K562 (cell line): Measurements from ENCODE around the gene TRERF1. TPM values are rescaled to one million over a fixed set of nuclear protein-coding genes. Genes with fewer than 3 reads are reported as not detected.

Source experiments
- ATAC-seq: fragments of 200-7000 bp; cut with Tn5 transposase; 3 replicates; pipeline ENCODE4 v1.9.1; 2020; ENCODE audit warnings: moderate library complexity
- BruUV-seq: library from RNA; stranded (reverse); fragments of 400-500 nt; replicated peaks from 2 replicates; lab custom pipeline; 2021; lab: Mats Ljungman, UMichigan
- CTCF ChIA-PET: fragments of 300-600 bp; formaldehyde crosslinking; extraction: SDS; loops from one replicate; lab custom pipeline; 2021; ENCODE audit warnings: low intra/inter-chr PET ratio; lab: Yijun Ruan, JAX
- POLR2A ChIA-PET: fragments of 300-600, 350-650 bp; sonication (Branson Sonifier 250); formaldehyde crosslinking; extraction: SDS; loops from one replicate; lab custom pipeline; 2021; ENCODE audit warnings: antibody characterized with exemption, inconsistent platforms; lab: Yijun Ruan, JAX
- DNase-seq, 4 experiments: peaks; one replicate each; pipeline versions ENCODE4 v3.0.0 to v3.0.0-alpha.2; 2011 to 2018; ENCODE audit warnings: low spot score in 3 of 4, mixed read lengths in 3 of 4; ENCODE audit errors: extremely low read depth in 1 of 4
- FAIRE-seq: peaks from 2 replicates; lab custom pipeline; 2011; peaks lifted over from hg19 to GRCh38; lab: Jason Lieb, UNC
- H2AFZ ChIP-seq: 2 replicates; pipeline ENCODE4 v1.6.0; 2011; ENCODE audit warnings: low read depth, low read length, control low read depth, inconsistent platforms
- H3K27ac ChIP-seq: fragments of 200-600 bp; 3 replicates; pipeline ENCODE4 v1.8.0; 2011; ENCODE audit warnings: low read depth, mild to moderate bottlenecking, control low read depth, inconsistent platforms, low read length, moderate library complexity, mixed read lengths; ENCODE audit errors: extremely low read depth
- H3K27me3 ChIP-seq, 2 experiments: fragments of 300-600 bp in 1 of 2; 2 replicates in 1 of 2; 3 replicates in 1 of 2; pipeline versions ENCODE4 v1.6.0 to v1.8.0; 2011; ENCODE audit warnings: inconsistent platforms in 2 of 2, low read length in 2 of 2, mild to moderate bottlenecking in 1 of 2, mixed read lengths in 1 of 2, moderate library complexity in 1 of 2; ENCODE audit not compliant: control insufficient read depth in 2 of 2, insufficient read depth in 2 of 2
- H3K36me3 ChIP-seq: fragments of 300-600 bp; 3 replicates; pipeline ENCODE4 v1.8.0; 2011; ENCODE audit warnings: mild to moderate bottlenecking, low read length, inconsistent platforms; ENCODE audit not compliant: control insufficient read depth, insufficient read depth
- H3K4me1 ChIP-seq, 2 experiments: fragments of 200-600 bp in 1 of 2; replicated peaks in 1 of 2; 2 replicates in 1 of 2; 3 replicates in 1 of 2; pipeline versions ENCODE4 v1.5.1 to v1.8.0; 2011; ENCODE audit warnings: inconsistent platforms in 2 of 2, low read length in 2 of 2, mild to moderate bottlenecking in 1 of 2, mixed read lengths in 1 of 2, moderate library complexity in 1 of 2; ENCODE audit not compliant: control insufficient read depth in 2 of 2, insufficient read depth in 2 of 2
- H3K4me2 ChIP-seq: 2 replicates; pipeline ENCODE4 v1.6.1; 2011; ENCODE audit warnings: low read length, control low read depth, inconsistent platforms, mixed read lengths; ENCODE audit not compliant: insufficient read depth
- H3K4me3 ChIP-seq: fragments of 200-600 bp; sonication (generic), shearing (Covaris generic); 2 replicates; pipeline ENCODE4 v1.5.1; 2016; ENCODE audit warnings: control low read depth, inconsistent platforms
- H3K79me2 ChIP-seq: fragments of 200-600 bp; 3 replicates; pipeline ENCODE4 v1.8.0; 2011; ENCODE audit warnings: low read length, inconsistent platforms; ENCODE audit not compliant: control insufficient read depth, insufficient read depth
- H3K9ac ChIP-seq, 2 experiments: 2 replicates each; pipeline versions ENCODE4 v1.6.0 to v1.6.1; 2011; ENCODE audit warnings: low read depth in 2 of 2, low read length in 2 of 2, control low read depth in 1 of 2, inconsistent platforms in 1 of 2, mild to moderate bottlenecking in 1 of 2, mixed read lengths in 1 of 2; ENCODE audit not compliant: insufficient read depth in 1 of 2
- H3K9me1 ChIP-seq: one replicate; pipeline ENCODE4 v1.6.0; 2011; ENCODE audit warnings: inconsistent platforms, mild to moderate bottlenecking, low read length, moderate library complexity; ENCODE audit not compliant: control insufficient read depth, insufficient read depth
- H3K9me3 ChIP-seq: replicated peaks from 2 replicates; pipeline ENCODE4 v1.5.1; 2011; ENCODE audit warnings: low read depth, low read length, inconsistent platforms; ENCODE audit not compliant: control insufficient read depth, insufficient read depth
- H4K20me1 ChIP-seq: replicated peaks from 2 replicates; pipeline ENCODE4 v1.6.1; 2011; ENCODE audit warnings: low read length, inconsistent platforms, mixed read lengths; ENCODE audit not compliant: control insufficient read depth, insufficient read depth
- GABPB1 ChIP-seq: sonication (generic); formaldehyde crosslinking; IDR thresholded peaks from 2 replicates; pipeline ENCODE4 v1.8.0; 2022; ENCODE audit warnings: mild to moderate bottlenecking, missing genetic modification reagents
- KLF16 ChIP-seq: IDR thresholded peaks from 2 replicates; pipeline ENCODE4 v1.6.1; 2016; ENCODE audit warnings: antibody characterized with exemption
- MECOM ChIP-seq: fragments of 250-450 bp; sonication (Bioruptor Pico); IDR thresholded peaks from 2 replicates; pipeline ENCODE4 v1.8.0; 2022; ENCODE audit warnings: inconsistent platforms
- TCF3 ChIP-seq: sonication (generic); formaldehyde crosslinking; IDR thresholded peaks from 2 replicates; pipeline ENCODE4 v1.4.0; 2020; ENCODE audit warnings: mild to moderate bottlenecking, missing genetic modification reagents
- ZNF197 ChIP-seq: fragments of 200-800 bp; sonication (Bioruptor generic); IDR thresholded peaks from 2 replicates; pipeline ENCODE4 v1.6.1; 2016; ENCODE audit warnings: low read depth, missing genetic modification characterization, missing compliant biosample characterization
- ZNF3 ChIP-seq: fragments of 250-450 bp; sonication (Bioruptor Pico); IDR thresholded peaks from 2 replicates; pipeline ENCODE4 v1.5.0; 2021; ENCODE audit warnings: mild to moderate bottlenecking, moderate library complexity
- ZNF696 ChIP-seq: fragments of 250-450 bp; sonication (Bioruptor Pico); conservative IDR thresholded peaks from 2 replicates; pipeline ENCODE4 v1.4.0; 2020; ENCODE audit warnings: mild to moderate bottlenecking, moderate library complexity
- WGBS: fragments of 100-300 bp; shearing (Covaris generic); methylation state at CpG from one replicate; pipeline ENCODE4 v1.1.6; 2016; ENCODE audit warnings: low coverage, mixed read lengths; ENCODE audit not compliant: insufficient coverage; ENCODE audit errors: missing lambda C conversion rate; 5-methylcytosine and 5-hydroxymethylcytosine counted together
- in situ Hi-C: fragments of 300-500 bp; cut with MboI; formaldehyde crosslinking; loops from 4 replicates; pipeline ENCODE4 v1.15.0; 2018; ENCODE audit warnings: inconsistent platforms, mixed read lengths
- intact Hi-C: fragments of 100-400 bp; cut with micrococcal nuclease; formaldehyde crosslinking; loops from 2 replicates; pipeline ENCODE4 v1.14.2; 2022
- polyA plus RNA-seq, 8 experiments: library from polyadenylated mRNA; depleted of rRNA in 4 of 8; stranded (reverse) in 5 of 8; unstranded in 3 of 8; fragments of >200 nt; fragmentation: Nextera tagmentation in 2 of 8; fragmentation: Illumina TruSeq in 1 of 8; extraction: Ambion mirVana in 2 of 8; extraction: Trizol in 1 of 8; gene quantifications; 2 replicates each; pipeline versions ENCODE4 v1.2.1 to v1.2.3, GENCODE V29; 2011 to 2014; ENCODE audit warnings: inconsistent platforms in 1 of 8, missing spikeins in 1 of 8
- total RNA-seq, 7 experiments: library from RNA; depleted of rRNA in 6 of 7; stranded (reverse); fragments of >200 nt in 6 of 7; fragmentation: Illumina TruSeq in 2 of 7; extraction: Trizol in 2 of 7; gene quantifications; 2 replicates each; pipeline versions ENCODE4 v1.2.1 to v1.2.3, GENCODE V29; 2011 to 2021; ENCODE audit warnings: low replicate concordance in 1 of 7
- TF ChIP-seq, protein P1 (sequence below): sonication (generic); formaldehyde crosslinking; IDR thresholded peaks from 2 replicates; pipeline ENCODE4 v1.8.1; 2022; ENCODE audit warnings: missing genetic modification reagents
- TF ChIP-seq, protein P2 (sequence below): sonication (generic); IDR thresholded peaks from 2 replicates; pipeline ENCODE4 v1.6.1; 2016
- TF ChIP-seq, protein P3 (sequence below): fragments of 250-450 bp; sonication (Bioruptor Pico); IDR thresholded peaks from 2 replicates; pipeline ENCODE4 v1.8.0; 2021; ENCODE audit warnings: moderate library complexity, mild to moderate bottlenecking, inconsistent platforms

Gene TRERF1
- total and polyA plus RNA-seq, 9 of the 15 experiments (the other 6 are each of a cell fraction or from before 2014, with no cell fraction given): 0.04 to 0.20 (median 0.07) TPM; not detected in 3

DNA sequence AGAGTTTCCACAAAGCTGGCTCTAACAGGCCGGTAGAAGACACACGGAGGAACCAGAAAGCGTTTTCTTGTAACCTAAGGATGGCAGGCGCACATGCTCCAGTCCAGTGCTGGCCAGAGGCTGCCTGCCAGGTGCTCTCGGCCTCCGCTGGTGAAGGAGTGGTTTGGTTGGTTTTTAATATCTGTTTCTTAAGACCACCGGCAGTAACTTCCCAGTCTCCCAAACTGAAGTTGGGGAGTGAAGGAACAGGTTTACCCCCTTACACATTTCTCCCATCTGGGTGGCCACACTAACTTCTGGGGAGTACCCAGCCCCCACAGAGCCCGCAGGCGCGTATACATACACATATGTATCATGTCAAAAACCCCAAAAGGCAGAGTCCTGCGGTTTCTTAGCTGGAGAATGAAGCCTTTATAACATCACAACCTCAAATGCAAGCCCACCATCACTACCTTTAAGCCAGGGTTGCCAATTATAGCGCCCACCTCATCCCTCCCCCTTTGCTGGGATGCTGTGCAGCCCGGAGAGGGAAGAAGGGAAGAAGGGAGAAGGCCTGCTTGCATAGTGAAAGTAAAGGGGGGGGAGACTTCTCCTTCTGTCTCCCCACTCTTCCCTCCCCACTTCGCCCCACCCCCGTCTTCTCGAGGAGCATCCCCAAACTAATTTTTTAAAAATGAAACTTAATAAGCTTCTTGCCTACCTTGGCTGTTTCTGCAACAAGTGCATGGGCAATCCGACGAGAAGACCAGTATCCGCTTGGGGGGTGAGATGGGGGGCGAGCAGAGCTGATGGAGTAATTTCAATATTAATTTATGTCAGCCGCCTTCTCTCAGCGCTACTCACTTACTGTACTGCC, 1.0 kb downstream of the TRERF1 start:
- H3K79me2 ChIP-seq: no peaks in the 10 kb centered on the region
- CTCF ChIA-PET: no interaction called here
- ATAC-seq (no peak), DNase-seq (no peak), FAIRE-seq (no peak)
- H4K20me1 ChIP-seq: no peaks in the 10 kb centered on the region
- in situ Hi-C loops (no loop called here), intact Hi-C loops (no loop called here)
- POLR2A ChIA-PET: interaction anchor here (0.6 to 1.0 kb wide), 2 partner anchors 11 to 368 kb away, joined by 3 read pairs; no protein-coding TSS in a partner anchor
- H3K4me1 ChIP-seq: peaks cover 9 to 29% of the 10 kb centered on the region in 2 experiments; a peak in 4 of 5 replicates
- 19% methylated on average over 22 of the region's 22 CpGs for WGBS
- H3K36me3 ChIP-seq: no peaks in the 10 kb centered on the region
- BruUV-seq: no TSS peak
- TF ChIP-seq TCF3 (no peak), ZNF3 (no peak), MECOM (CRISPR knock-in tag) (no peak), KLF16 (no peak)
- TF ChIP-seq, all 486 proteins: peak for 0
- H3K9me1 ChIP-seq: no peaks in the 10 kb centered on the region
- H3K27me3 ChIP-seq: peaks cover 53 to 58% of the 10 kb centered on the region in 2 experiments
- H3K9ac ChIP-seq: no peak overlapping the region
- no peaks in the 10 kb centered on the region for H3K9me3 ChIP-seq
- H3K27ac ChIP-seq: no peak overlapping the region
- H2AFZ ChIP-seq: no peak overlapping the region
- H3K4me3 ChIP-seq: no peak overlapping the region
- H3K4me2 ChIP-seq: no peak overlapping the region

DNA sequence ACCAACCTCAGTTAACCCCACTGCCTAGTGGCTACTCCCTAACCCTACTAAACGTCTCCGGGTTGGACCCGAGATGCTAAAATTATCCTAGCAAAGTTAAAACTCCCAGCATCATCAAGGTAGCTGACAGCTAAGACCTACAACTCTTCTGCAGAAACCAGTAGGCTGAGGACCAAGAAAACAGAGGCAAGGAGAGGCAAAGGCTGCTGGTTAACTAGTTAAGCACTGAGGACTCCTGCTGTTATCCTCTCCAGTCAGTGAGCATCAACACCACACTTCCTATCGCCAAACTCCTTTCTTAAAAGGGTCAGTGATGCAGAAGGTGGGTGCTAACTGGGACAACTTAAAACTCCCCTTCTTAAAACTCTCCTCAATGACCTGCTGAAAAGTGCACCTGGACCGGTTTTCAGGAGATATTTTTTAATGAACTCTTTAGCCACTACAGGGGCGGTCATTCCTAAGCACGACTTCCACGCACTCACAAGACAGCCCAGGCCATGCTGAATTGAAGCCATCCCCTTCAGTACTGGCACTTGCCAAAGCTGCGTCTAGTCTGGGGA, 1.7 kb downstream of the TRERF1 start:
- FAIRE-seq: no peak
- BruUV-seq: no TSS peak
- no peak overlapping the region for H3K4me3 ChIP-seq
- TF ChIP-seq ZNF696 (CRISPR knock-in tag) (no peak), ZNF197 (CRISPR knock-in tag) (no peak), GABPB1 (CRISPR knock-in tag) (no peak)
- TF ChIP-seq, protein P1, sequence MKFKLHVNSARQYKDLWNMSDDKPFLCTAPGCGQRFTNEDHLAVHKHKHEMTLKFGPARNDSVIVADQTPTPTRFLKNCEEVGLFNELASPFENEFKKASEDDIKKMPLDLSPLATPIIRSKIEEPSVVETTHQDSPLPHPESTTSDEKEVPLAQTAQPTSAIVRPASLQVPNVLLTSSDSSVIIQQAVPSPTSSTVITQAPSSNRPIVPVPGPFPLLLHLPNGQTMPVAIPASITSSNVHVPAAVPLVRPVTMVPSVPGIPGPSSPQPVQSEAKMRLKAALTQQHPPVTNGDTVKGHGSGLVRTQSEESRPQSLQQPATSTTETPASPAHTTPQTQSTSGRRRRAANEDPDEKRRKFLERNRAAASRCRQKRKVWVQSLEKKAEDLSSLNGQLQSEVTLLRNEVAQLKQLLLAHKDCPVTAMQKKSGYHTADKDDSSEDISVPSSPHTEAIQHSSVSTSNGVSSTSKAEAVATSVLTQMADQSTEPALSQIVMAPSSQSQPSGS: no peak
- TF ChIP-seq, protein P2, sequence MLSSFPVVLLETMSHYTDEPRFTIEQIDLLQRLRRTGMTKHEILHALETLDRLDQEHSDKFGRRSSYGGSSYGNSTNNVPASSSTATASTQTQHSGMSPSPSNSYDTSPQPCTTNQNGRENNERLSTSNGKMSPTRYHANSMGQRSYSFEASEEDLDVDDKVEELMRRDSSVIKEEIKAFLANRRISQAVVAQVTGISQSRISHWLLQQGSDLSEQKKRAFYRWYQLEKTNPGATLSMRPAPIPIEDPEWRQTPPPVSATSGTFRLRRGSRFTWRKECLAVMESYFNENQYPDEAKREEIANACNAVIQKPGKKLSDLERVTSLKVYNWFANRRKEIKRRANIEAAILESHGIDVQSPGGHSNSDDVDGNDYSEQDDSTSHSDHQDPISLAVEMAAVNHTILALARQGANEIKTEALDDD: peak; percentile 86
- TF ChIP-seq, protein P3, sequence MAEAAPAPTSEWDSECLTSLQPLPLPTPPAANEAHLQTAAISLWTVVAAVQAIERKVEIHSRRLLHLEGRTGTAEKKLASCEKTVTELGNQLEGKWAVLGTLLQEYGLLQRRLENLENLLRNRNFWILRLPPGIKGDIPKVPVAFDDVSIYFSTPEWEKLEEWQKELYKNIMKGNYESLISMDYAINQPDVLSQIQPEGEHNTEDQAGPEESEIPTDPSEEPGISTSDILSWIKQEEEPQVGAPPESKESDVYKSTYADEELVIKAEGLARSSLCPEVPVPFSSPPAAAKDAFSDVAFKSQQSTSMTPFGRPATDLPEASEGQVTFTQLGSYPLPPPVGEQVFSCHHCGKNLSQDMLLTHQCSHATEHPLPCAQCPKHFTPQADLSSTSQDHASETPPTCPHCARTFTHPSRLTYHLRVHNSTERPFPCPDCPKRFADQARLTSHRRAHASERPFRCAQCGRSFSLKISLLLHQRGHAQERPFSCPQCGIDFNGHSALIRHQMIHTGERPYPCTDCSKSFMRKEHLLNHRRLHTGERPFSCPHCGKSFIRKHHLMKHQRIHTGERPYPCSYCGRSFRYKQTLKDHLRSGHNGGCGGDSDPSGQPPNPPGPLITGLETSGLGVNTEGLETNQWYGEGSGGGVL (CRISPR knock-in tag): no peak

More for the DNA sequence above, 1.7 kb downstream of the TRERF1 start:
- POLR2A ChIA-PET: interaction anchor here (1.0 kb wide), 1 partner anchor 10 kb away, joined by 3 read pairs; no protein-coding TSS in a partner anchor
- WGBS: 29% methylated on average over 9 of the region's 9 CpGs
- H3K9me1 ChIP-seq: no peaks in the 10 kb centered on the region
- intact Hi-C loops: no loop called here
- in situ Hi-C loops: no loop called here
- no peaks in the 10 kb centered on the region for H4K20me1 ChIP-seq
- ATAC-seq (no peak), DNase-seq (no peak)
- no peaks in the 10 kb centered on the region for H3K79me2 ChIP-seq
- no peak overlapping the region for H3K9ac ChIP-seq
- H3K4me2 ChIP-seq: no peak overlapping the region
- H3K27me3 ChIP-seq: peaks cover 59 to 65% of the 10 kb centered on the region in 2 experiments
- CTCF ChIA-PET: no interaction called here
- no peaks in the 10 kb centered on the region for H3K9me3 ChIP-seq
- H3K36me3 ChIP-seq: no peaks in the 10 kb centered on the region
- no peak overlapping the region for H3K27ac ChIP-seq
- no peak overlapping the region for H2AFZ ChIP-seq
- H3K4me1 ChIP-seq: peaks cover 9 to 29% of the 10 kb centered on the region in 2 experiments; a peak in 4 of 5 replicates
